ENCODE measurements around the gene PKM. TPM values are rescaled to one million over a fixed set of nuclear protein-coding genes. Genes with fewer than 3 reads are reported as not detected.

Gene PKM
- total and polyA plus RNA-seq, 2 donors from 2014 or later, result 799 to 1,124 TPM

- peaks cover 0 to 14% (median 0%) of the 10 kb centered on the region in 3 donors for H3K4me1 ChIP-seq (ENCODE audit: control insufficient read depth in 2 of 3, insufficient read depth in 2 of 3, low read depth in 1 of 3, low read length in 3 of 3)
- H3K27ac ChIP-seq (ENCODE audit: low read depth in 2 of 2, low read length in 2 of 2), result no peak overlapping the region
- no peaks in the 10 kb centered on the region for H3K27me3 ChIP-seq (ENCODE audit: control insufficient read depth, insufficient read depth, low read length)
- no peaks in the 10 kb centered on the region for H3K36me3 ChIP-seq (ENCODE audit: control insufficient read depth in 2 of 3, insufficient read depth in 3 of 3, low read length in 3 of 3)
- no peak overlapping the region for H3K9ac ChIP-seq (ENCODE audit: low read length in 3 of 3)
- no peak for FAIRE-seq
- DNase-seq, result peak in 1 of 5 donors; percentile 44
- no peak overlapping the region for H3K4me3 ChIP-seq (ENCODE audit: low read length in 3 of 3)
- no peak for TF ChIP-seq CTCF (IDR thresholded peaks at IDR 0.05; ENCODE audit: borderline replicate concordance, extremely low read depth, insufficient read depth)
- no peaks in the 10 kb centered on the region for H3K9me3 ChIP-seq (ENCODE audit: control insufficient read depth in 2 of 3, insufficient read depth in 1 of 3, low read length in 3 of 3)
- intact Hi-C loops (cut with DNase I), result no loop called here
Observed at GRCh38 chr15:72192416-72192815, 38.6 kb downstream of the PKM start.

DNA sequence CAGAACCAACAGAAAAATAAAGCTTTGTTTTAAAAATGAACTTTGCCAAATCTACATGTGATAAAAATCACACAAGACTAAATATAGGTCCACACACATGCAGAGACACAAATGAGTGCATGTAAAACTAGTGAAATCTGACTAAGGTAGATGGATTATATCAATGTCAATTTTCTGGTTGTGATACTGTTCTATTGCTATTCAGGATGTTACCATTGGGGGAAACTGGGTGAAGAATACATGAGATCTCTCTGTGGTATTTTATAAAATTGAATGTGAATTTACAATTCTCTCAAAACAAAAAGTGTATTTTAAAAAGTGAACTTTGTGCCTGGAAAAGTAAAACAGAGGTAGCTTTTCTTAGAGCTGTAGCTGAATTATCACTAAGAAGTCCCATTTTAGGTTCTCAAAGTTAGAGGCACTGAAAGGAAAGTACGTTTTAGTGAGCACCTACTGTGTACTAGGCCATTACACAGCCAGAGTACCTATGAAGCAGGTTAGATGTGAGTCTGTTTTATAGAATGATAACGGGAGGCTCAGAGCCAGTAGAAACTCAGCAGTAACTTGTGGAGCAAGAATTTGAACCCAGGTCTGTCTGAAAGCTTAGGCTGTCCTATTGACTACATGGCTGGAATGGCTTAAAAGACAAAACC is 41.6 kb downstream of the PKM start:
- peaks cover 0 to 5% (median 3%) of the 10 kb centered on the region in 3 donors for H3K4me1 ChIP-seq (ENCODE audit: control insufficient read depth in 2 of 3, insufficient read depth in 2 of 3, low read depth in 1 of 3, low read length in 3 of 3)
- no peak overlapping the region for H3K4me3 ChIP-seq (ENCODE audit: low read length in 3 of 3)
- intact Hi-C loops (cut with DNase I), result no loop called here
- no peak for DNase-seq
- no peaks in the 10 kb centered on the region for H3K36me3 ChIP-seq (ENCODE audit: control insufficient read depth in 2 of 3, insufficient read depth in 3 of 3, low read length in 3 of 3)
- H3K9me3 ChIP-seq (ENCODE audit: control insufficient read depth in 2 of 3, insufficient read depth in 1 of 3, low read length in 3 of 3), result no peaks in the 10 kb centered on the region
- H3K9ac ChIP-seq (ENCODE audit: low read length in 3 of 3), result no peak overlapping the region
- H3K27ac ChIP-seq (ENCODE audit: low read depth in 2 of 2, low read length in 2 of 2), result no peak overlapping the region
- H3K27me3 ChIP-seq (ENCODE audit: control insufficient read depth, insufficient read depth, low read length), result no peaks in the 10 kb centered on the region
- TF ChIP-seq CTCF (IDR thresholded peaks at IDR 0.05; ENCODE audit: borderline replicate concordance, extremely low read depth, insufficient read depth), result no peak
- no peak for FAIRE-seq

DNA sequence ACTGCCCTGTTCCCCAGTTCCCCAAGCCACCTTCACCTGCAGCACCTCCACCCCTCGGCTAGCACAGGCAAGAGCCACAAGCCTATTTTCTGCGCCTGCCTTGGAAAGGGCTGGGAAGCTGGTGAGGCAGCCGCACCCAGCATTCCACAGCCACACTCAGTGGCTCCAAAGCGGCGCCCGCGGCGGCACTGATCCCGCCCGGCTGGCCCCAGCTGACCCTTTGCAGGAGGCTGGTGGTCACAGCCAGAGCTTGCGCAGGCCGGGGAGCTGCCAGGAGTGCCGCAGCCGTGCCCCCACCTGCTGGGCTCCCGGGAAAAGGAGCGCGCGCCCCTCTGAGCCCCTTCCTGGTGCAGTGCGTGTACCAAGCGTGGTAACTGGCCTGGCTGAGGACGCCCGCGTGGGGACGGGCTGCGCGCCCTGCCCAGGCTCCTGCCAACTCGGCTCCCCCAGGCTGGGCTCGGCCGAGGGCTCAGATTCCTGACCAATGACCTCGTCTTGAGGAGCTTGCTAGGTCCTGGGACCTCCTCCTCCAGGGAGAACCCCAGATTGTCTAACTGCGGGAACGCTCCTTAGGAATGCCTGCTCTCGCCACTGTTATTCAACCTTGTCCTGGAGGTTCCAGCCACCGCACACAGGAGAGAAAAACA is 46.7 kb downstream of the PKM start:
- Histone ChIP-seq H3K4me1 (ENCODE audit: control insufficient read depth in 2 of 3, insufficient read depth in 2 of 3, low read depth in 1 of 3, low read length in 3 of 3) (peaks cover 0 to 20% (median 12%) of the 10 kb centered on the region in 3 donors), H3K9ac (ENCODE audit: low read length in 3 of 3) (peak overlapping the region in 1 of 3 donors; percentile 37), H3K27ac (ENCODE audit: low read depth in 2 of 2, low read length in 2 of 2) (peak overlapping the region in 1 of 2 donors; percentile 78), H3K27me3 (ENCODE audit: control insufficient read depth, insufficient read depth, low read length) (no peaks in the 10 kb centered on the region), H3K9me3 (ENCODE audit: control insufficient read depth in 2 of 3, insufficient read depth in 1 of 3, low read length in 3 of 3) (no peaks in the 10 kb centered on the region), H3K36me3 (ENCODE audit: control insufficient read depth in 2 of 3, insufficient read depth in 3 of 3, low read length in 3 of 3) (no peaks in the 10 kb centered on the region), H3K4me3 (ENCODE audit: low read length in 3 of 3) (peak overlapping the region in 2 of 3 donors; percentile 11 to 57)
- FAIRE-seq, result no peak
- intact Hi-C loops (cut with DNase I), result no loop called here
- peak; percentile 75 to 85 (median 77) for DNase-seq
- TF ChIP-seq CTCF (IDR thresholded peaks at IDR 0.05; ENCODE audit: borderline replicate concordance, extremely low read depth, insufficient read depth), result no peak

Data from kidney (tissue), 14 donors.